ENCODE data around the gene LTBP1. TPM values are rescaled to one million over a fixed set of nuclear protein-coding genes. Genes with fewer than 3 reads are reported as not detected.

LTBP1 gene
- total RNA-seq, 1 experiment from 2014 or later = 12.1 TPM

DNA sequence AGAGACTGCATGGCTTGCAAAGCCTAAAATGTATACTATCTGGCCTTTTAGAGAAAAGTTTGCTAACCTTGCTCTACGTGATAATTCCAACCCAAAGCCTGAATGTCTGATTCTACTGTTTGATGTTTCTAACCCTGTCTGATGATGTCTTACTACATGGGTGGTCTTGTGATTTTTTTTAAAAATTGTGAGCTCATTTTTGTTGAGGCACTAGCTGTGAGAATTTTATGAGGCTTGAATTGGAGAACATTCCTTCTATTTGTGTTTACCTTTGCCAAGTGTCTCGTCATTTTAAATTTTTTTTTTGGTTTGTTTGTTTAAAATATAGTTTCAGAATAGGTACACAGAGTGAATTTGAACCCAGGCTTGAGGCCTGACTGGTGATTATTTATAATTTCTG, 15.2 kb upstream of the LTBP1 start:
- DNase-seq (ENCODE audit: low spot score) = no peak

DNA sequence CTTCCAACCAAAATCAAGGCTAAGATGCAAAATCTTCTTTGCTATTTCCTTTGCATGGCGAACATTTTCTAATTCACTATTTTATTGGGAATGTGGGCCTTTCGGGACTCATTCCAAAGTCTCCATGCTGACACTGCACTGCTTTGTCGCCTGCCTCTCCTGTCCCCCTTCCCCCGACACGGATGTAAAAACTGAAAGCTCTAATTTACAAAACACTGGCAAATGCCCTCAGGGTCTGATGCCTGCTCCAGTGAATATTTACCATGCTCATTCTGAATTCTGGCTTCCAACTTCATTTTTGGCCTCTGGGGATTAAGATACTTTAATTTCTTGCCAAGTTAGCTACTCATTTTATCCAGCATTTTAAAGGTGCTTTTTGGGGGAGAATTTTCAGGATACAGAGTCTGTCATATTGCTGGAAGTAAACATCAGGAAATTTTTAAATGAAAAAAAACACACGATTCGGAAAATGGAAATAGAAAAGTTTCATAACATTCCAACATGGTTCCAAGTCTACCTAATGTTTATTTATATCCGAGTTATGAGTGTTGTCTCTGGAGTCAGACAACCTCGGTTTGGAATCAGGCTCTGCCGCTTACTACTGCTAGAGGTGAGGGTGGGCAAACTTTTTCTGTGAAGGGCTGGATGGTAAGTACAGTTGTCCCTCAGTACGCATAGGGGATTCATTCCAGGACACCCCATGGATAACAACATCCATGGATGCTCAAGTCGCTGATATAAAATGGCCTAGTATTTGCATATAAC, 14.6 kb upstream of the LTBP1 start:
- no peak for DNase-seq (ENCODE audit: low spot score)

DNA sequence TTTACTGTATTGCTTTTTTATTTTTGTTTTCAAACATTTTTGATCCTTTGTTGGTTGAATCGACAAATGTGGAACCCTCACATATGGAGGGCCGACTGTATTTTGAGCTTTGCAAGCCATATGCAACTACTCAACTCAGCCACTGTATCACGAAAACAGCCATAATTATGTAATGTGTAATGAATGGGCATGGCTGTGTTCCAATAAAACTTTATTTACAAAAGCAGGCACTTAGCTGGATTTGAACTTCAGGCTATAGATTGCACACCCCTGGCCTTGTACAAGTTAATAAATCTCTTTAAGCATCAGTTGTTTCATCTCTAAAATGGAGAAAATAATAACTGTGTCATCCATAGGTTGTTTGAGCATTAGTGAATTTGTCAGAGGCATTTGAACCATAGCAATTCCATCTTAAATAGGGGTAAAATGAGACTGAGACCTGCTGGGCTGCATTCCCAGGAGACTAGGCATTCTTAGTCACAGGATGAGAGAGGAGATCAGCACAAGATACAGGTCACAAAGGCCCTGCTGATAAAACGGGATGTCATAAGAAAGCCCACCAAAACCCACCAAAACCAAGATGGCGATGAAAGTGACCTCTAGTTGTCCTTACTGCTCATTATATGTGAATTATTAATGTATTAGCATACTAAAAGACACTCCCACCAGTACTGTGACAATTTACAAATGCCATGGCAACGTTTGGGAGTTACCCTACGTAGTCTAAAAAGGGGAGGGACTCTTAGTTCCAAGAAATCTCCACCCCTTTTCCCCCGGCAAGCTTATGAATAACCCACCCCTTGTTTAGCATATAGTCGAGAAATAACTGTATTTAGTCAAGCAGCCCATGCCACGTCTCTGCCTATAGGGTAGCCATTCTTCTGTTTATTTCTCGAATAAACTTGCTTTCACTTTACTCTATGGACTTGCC, 13.7 kb upstream of the LTBP1 start:
- no peak for DNase-seq (ENCODE audit: low spot score)

DNA sequence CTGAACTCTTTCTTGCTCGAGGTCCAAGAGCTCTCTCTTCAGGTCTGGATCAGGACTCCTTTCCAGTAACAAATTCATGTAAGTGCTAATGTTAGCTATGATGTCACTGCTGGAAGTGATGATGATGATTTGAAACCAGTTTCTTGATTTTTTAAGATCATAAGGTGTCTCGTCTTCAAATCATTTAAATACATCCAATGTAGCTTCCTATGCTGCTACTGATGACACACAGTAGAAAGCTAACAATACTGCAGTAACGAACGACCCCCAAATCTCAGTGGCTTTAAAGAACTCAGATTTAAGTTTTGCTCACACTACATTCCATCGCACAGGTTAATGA, 13.0 kb upstream of the LTBP1 start:
- DNase-seq (ENCODE audit: low spot score) = no peak

DNA sequence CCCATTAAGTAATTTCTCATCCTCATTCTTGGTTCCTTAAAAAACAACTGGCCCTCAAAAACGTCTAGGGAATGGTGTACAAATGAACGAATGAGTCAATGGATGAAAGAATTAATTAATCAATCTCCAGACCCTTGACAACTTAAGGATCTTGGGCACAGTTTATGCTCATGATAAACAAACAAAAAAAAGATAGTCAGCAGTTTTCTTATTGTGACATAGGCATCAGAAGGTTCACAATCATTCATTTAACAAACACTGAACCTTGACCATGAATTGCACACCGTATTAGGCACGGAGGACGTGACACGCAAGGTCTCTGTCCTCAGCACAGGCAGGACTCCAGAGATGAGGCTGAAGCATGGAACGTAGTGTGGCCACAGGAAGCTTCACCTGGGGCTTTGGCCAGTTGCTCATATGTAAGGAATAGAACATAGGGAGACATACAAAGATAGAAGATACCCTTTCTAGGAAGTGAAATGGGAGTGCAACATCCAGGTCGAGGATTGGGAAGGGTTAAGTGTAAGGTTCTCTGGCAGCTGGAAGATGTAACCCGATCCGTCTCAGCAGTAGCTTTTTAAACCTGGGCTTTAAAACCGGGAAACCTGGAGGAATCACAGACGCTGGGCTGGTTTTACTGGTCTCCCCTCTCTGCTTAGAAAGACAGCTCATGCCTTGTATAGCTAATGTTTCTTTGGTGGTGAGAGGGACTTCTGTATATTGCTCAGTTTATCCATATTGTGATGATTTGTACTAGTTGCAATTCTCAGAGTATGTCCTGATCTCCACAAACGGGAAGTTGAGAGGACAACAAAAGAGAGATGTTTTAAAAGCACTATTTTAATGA, 8.9 kb upstream of the LTBP1 start:
- DNase-seq (ENCODE audit: low spot score) = peak; percentile 10

DNA sequence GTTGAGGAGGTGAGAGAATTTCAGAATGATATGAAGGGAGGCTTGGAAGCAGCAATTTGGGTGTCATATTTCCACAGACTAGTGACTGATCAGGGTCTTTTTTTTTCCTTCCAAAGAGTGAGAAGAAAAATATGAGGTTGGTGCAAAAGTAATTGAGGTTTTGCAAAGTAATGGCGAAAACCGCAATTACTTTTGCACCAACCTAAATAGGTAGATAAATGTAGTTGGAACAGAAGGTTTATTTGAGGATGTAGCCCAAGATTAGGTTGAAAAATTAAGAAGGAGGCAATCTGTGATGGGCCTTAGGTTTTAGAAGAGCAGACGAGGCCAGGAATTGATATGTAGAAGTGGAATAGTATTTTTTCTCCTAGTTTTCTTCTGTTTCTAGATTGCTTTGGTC, 7.8 kb upstream of the LTBP1 start:
- no peak for DNase-seq (ENCODE audit: low spot score)

DNA sequence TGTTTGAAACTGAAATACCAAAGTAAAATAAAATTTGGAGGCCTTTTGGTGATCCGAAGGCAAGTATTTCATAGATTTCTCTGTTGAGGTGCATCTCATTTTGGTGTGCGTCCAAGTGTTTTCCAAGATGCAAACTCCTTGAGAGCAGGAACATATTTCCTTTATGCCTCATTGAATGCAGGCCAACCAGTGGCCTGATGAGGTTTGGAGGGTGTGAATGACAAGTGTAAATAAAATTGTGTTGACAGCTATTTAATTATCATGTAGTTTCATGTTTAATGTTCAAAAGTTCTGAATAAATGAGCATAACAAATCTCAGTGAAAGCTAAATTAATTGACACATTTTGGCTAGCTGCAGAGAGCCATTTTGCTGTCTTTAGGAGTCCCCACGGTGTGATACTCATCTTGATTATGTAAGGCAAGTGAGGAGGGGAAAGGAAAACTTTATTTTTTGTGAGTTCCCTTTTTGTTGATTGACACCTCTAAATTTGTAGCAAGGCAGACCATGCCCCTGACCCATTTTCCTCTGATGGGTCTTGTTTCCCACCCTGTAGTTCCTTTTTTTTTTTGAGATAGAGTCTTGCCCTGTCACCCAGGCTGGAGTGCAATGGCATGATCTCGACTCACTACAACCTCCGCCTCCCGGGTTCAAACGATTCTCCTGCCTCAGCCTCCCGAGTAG, 6.3 kb upstream of the LTBP1 start:
- no peak for DNase-seq (ENCODE audit: low spot score)

DNA sequence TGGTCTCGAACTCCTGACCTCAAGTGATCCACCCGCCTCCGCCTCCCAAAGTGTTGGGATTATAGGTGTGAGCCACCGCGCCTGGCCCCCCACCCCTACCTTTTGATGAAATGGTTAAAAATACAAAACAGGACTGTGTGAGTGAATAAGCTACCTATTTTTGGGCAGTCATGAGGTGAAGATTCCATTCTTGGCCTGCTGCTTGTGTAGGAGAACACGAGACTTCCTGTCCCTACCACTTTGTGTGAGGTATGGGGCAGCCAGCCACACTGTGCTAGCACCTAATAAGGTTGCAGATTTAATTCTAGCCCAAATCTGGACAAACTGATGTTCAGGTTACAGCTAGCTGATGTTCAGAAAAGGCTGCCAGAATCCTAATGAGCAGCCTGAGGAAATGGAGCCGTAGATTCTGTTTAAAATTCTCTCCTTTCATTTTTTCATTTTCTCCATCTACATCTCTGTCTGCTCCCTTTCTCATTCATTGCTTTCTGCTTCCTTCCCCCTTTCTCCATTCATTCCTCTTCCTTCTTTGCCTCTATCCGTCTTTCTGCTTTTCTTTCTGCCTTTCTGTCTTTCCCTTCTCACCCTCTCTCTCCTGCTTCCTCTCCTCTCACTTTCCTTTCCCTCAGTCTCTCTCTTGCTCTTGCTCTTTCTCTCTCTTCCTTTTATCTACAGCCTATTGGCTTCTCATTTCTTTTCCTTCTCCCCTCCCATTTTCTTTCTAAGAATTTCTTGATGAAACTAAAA, 4.6 kb upstream of the LTBP1 start:
- DNase-seq (ENCODE audit: low spot score) = no peak

DNA sequence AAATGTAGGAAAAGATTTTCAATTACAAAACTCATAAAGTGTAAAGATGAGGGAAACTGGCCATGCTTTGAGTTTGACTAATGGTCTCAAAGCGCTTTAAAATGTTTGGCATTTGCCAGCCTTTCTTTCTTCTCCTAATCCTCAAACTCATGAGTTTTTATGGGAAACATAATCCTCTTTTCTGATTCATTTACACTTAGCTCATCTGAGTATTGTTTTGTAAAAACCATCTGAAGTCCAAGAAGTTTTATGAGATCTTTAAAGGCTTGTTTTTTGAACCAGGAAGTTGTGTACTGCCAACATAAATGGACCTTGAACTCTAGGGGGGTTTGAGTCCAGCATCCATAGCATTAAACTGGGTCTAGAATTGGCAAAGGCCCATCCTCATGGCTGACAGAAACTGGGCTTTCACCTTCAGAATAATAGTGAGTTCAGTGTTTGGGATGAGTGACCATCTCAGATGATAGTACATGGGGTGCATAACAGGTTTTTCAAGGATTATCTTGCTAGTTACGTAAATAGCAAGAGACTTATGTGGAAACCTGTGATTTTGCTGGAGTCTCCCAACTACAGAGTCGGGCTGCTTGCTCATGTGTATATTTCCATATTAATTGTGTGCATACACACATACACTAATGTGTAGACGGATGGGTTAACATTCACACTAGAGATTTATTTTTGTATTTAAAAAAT, 3.8 kb upstream of the LTBP1 start:
- DNase-seq (ENCODE audit: low spot score) = no peak

DNA sequence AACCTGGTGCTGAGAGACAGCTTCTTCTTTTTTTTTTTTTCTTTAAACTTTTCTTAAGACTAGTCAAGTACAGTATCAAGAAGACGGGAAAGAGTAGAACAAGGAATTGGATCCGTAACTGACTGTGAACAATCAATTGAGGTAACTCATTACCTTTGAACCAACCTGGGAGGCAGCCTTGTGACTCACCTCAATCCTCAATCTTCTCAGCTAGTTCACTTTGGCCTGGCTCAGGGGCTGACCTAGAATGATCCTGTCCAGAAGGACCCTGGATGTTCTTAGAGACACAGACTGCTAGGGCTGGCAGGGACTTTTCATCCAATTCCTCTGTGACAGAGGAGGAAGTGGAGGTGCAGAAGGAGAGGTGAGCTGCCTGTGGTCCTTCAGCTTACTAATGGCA, 1.5 kb upstream of the LTBP1 start:
- DNase-seq (ENCODE audit: low spot score) = no peak

DNA sequence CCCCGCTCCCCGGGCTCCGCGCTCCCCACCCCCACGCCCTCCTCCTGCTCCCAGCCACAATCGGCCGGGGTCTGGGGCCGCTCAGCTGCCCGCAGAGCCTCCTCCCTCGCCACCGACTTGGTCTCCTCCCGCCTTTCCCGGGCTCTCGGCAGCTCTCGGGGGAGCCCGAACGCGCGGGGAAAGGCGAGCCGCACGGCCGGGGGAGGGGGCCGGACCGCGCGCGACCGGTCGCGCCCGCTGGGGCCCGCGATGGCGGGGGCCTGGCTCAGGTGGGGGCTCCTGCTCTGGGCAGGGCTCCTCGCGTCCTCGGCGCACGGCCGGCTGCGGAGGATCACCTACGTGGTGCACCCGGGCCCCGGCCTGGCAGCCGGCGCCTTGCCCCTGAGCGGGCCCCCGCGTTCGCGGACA, 327 bp downstream of the LTBP1 start:
- no peak for DNase-seq (ENCODE audit: low spot score)

DNA sequence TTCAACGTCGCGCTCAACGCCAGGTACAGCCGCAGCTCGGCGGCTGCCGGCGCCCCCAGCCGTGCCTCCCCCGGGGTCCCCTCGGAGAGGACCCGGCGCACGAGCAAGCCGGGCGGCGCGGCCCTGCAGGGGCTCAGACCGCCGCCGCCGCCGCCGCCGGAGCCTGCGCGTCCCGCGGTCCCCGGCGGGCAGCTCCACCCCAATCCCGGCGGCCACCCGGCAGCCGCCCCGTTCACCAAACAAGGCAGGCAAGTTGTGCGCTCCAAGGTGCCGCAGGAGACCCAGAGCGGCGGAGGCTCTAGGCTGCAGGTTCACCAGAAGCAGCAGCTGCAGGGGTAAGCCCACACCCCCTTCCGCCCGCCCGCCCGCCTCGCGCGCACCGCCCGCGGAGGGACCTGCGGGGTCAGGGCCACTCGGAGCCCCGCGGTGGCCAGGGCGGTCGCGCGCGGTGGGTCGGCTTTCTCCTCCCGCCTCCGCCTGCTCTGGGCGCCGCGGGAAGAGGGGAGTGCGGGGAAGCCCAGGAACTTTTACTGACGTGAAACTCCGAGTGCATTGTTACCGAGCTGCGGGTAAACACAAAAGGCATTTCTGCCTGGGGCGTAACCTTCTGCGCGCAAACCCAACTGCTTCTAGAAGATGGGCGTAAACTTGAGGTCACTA, 861 bp downstream of the LTBP1 start:
- DNase-seq (ENCODE audit: low spot score) = peak; percentile 25

DNA sequence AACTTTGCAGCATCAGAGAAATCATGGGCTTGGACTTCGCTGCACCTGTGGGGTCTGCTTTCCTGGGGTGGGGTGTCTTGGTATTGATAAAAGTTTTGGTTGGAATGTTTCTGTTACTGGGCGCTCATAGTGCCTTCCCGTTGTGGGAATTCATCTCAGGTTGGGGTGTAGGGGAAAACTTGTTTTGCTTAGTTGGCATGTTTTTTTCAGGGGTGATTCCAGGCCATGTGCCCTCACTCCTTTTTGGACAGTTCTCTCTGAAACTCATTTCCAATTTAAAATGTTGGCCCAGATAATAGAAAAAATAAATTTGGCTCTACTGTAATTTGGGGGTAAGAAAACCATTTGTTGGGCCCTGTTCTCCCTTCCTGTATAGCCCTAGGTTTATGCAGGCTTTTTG, 1.5 kb downstream of the LTBP1 start:
- no peak for DNase-seq (ENCODE audit: low spot score)

DNA sequence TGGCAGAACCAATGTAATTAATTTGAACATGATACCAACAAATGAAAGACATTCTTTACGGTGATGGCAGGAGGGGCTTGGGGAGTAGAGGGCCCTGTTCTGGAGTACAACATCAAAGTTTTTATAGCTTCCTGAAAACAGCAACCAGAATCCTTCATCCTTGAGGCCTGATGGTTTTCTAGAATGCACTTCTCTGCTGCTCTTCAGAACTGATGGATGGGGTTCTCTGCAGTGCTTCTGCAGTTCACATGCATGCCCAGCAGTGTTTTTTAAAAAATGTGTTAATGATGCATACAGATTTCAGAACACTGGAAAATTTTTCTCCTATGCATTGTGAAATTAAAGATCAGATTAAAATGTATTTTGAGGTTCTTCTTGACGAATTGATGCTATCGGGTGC, 2.5 kb downstream of the LTBP1 start:
- no peak for DNase-seq (ENCODE audit: low spot score)

DNA sequence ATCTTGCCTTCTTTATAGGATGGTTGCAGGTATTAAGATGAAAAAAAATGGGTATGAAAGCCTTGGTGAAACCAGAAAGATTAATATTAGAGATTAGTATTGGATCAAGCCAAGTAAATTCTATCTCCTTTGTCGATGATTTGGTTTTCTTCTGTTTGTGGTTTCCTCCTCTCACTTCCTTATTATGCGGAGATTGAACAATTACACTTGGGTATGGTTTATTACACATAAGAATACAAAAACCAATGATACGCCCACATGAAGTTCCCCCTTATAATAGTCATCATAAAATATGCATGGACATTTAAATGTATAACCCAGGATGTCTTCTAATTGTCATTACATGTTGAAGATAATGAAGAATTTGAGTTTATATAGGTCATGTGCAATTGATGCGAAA, 4.9 kb downstream of the LTBP1 start:
- no peak for DNase-seq (ENCODE audit: low spot score)

DNA sequence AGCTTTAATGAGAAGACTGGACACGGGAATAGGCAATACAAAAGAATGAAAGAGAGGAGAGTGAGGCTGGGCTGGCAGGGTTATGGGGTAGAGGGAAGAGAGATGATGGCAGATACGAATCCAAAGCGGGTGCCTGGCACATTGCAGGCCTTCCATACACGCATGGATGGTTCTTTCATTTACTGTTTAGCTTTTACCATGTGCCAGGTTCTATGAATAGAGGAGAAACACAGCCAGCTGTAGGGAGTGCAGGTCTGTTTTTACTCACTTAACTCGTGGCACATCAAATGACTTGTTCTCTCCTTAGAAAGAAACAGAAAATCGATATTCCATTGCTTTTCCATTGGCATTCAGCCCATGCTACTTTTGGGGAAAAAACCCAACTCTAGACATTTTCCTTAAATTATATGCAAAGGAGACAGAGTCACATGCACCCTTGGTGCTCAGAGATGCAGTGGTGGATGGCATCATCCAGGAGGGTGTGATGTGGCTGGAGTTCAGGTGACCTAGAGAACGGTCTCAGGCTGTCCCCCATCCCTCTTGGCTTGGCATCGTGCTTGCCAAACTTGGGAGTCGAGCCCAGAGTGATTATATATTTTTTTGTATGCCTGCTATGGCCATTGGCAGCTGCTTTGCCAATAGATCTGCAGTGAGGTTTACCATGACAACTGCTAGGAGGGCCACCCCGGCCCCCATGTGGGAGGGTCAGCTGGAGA, 6.2 kb downstream of the LTBP1 start:
- DNase-seq (ENCODE audit: low spot score) = no peak

DNA sequence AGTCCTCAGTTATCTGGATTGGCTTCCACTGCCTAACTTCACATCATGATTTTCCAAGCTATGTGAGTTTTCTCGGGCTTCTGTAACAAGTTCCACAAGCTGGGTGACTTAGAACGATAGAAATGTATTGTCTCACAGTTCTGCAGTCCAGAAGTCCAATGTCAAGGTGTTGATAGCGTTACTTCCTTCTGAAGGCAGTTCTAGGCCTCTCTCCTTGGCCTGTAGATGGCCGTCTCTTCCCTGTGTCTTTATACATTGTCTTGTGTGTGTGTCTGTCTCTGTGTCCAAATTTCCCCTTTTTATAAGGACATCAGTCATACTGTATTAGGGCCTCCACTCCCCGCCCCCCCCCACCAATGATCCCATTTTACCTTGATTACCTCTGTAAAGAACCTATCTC, 7.5 kb downstream of the LTBP1 start:
- DNase-seq (ENCODE audit: low spot score) = no peak

DNA sequence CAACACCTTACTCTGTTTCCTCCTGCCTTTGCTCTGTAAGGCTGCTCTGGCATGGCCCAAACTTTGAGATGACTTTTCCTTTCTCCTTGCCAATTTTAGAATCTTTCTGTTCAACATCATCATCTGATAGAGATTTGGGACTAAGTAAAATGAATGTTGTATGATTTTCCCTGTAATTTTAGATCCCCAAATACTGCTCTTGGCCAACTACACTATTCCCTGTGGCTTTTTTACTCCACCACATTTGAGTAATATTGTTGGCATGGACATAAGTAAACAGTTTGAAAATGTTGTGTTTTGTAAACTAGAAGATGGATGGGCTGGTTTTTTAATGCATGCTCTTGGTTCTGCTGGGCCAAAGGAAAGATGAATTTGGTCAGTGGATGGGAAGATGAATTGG, 12.1 kb downstream of the LTBP1 start:
- no peak for DNase-seq (ENCODE audit: low spot score)

DNA sequence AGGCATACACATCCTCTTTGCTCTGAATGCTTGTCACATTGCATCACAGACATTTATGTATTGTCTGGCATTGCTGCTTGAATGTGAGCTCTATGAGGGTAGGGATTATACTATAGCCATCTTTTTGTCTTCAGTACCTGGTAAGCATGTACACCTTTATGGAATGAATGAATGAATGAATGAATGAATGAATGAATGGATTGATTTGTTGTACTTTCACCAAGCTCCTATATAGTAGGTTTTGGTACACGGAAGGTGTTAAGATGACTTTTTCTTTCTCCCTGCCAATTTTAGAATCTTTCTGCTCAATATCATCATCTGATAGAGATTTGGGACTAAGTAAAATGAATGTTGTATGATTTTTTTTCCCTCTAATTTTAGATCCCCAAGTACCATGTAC, 13.5 kb downstream of the LTBP1 start:
- no peak for DNase-seq (ENCODE audit: low spot score)

Data from A172 (cell line).